Fibroblast of pulmonary artery (primary cell): ENCODE results near the gene ENOPH1.

Experiments
- DNase-seq: peaks from one replicate; pipeline ENCODE4 v3.0.0-alpha.2; 2010; ENCODE audit warnings: low read depth
- H3K4me3 ChIP-seq: replicated peaks from 2 replicates; pipeline ENCODE4 v1.5.1; 2011; ENCODE audit warnings: low read depth, mild to moderate bottlenecking, control low read depth, low read length, moderate library complexity
- CTCF ChIP-seq: IDR thresholded peaks from 2 replicates; pipeline ENCODE4 v1.5.1; 2011; ENCODE audit warnings: mild to moderate bottlenecking, control low read depth, low read length, inconsistent platforms; ENCODE audit errors: missing control alignments

Gene ENOPH1

GRCh38 chr4:82415922-82416365 is 14.4 kb upstream of the ENOPH1 start:
- H3K4me3 ChIP-seq = no peak overlapping the region
- no peak for TF ChIP-seq CTCF
- DNase-seq = no peak

GRCh38 chr4:82419451-82419850 is 10.9 kb upstream of the ENOPH1 start:
- TF ChIP-seq CTCF = no peak
- DNase-seq = no peak
- no peak overlapping the region for H3K4me3 ChIP-seq

DNA sequence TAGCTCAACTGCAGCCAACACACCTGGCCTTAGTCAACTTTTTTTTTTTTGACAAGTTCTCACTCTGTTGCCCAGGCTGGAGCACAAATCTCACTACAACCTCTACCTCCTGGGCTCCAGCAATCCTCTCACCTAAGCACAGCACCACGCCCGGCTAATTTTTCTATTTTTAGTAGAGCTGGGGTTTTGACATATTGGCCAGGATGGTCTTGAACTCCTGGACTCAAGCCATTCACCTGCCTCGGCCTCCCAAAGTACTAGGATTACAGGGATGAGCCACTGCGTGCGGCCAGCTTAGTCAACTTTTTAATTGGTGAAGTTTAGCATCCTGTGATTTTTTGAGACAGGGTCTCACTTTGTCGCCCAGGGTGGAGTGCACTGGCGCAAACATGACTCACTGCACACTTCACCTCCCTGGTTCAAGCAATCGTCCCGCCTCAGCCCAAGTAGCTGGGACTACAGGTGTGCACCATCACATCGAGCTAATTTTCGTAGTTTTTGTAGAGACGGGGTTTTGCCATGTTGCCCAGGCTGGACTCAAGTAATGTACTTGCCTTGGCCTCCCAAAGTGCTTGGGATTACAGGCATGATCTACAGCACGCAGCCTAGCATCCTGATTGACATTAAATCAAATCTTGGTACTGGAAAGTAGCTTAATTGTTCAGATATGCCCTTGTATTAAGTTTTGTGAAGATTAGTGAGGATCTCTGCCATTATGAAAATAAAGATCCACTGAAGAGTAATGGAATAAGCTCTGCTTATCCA is 8.4 kb upstream of the ENOPH1 start:
- no peak for DNase-seq
- TF ChIP-seq CTCF = no peak
- no peak overlapping the region for H3K4me3 ChIP-seq

- TF ChIP-seq CTCF = no peak
- DNase-seq = no peak
- no peak overlapping the region for H3K4me3 ChIP-seq
Observed at GRCh38 chr4:82422616-82423015, 7.8 kb upstream of the ENOPH1 start.

GRCh38 chr4:82423245-82424054 is 6.9 kb upstream of the ENOPH1 start:
- no peak for TF ChIP-seq CTCF
- no peak overlapping the region for H3K4me3 ChIP-seq
- peak; percentile 44 for DNase-seq

DNA sequence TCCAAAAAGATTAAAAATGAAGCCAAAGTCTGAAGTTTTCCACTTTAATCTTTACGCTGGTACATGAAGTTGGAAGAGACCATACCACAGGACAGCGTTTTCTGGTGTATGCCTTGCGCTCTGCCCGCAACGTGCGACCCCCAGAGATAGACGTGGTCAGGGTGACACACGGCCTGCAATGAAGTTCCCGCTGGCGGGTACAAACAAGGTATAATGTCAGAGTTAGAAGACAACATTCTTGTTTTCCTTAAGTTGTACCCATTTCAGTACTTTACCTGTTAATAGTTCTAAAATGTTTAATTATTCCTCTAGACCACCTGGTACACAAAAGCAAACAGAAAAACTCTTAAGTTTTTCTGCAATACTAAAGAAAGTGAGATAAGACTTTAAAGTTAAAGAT is 4.9 kb upstream of the ENOPH1 start:
- no peak for DNase-seq
- H3K4me3 ChIP-seq = no peak overlapping the region

More for the DNA sequence above, 4.9 kb upstream of the ENOPH1 start:
- no peak for TF ChIP-seq CTCF
